MM.1S (cell line): Measurements from ENCODE around the gene SEL1L3.
A peak's percentile ranks its signal among the peaks of the same experiment; 100 is the strongest.

Source experiments
- DNase-seq: peaks from one replicate; pipeline ENCODE4 v3.0.0-alpha.2; 2015
- H2AFZ ChIP-seq: fragments of 300-600 bp; sonication (generic); 2 replicates; pipeline ENCODE4 v1.6.0; 2016; ENCODE audit warnings: antibody characterized with exemption, low read length
- H3F3A ChIP-seq: fragments of 300-600 bp; sonication (generic); 2 replicates; pipeline ENCODE4 v1.6.1; 2016; ENCODE audit warnings: mild to moderate bottlenecking, antibody characterized with exemption, low read length, moderate library complexity, mixed read lengths; ENCODE audit not compliant: insufficient read depth
- H3K27ac ChIP-seq: fragments of 300-600 bp; sonication (generic); 2 replicates; pipeline ENCODE4 v1.5.1; 2016; ENCODE audit warnings: mild to moderate bottlenecking, low read length
- H3K27me3 ChIP-seq: fragments of 300-600 bp; sonication (generic); replicated peaks from 2 replicates; pipeline ENCODE4 v1.6.0; 2016; ENCODE audit warnings: low read length; ENCODE audit not compliant: insufficient read depth
- H3K36me3 ChIP-seq: fragments of 300-600 bp; sonication (generic); replicated peaks from 2 replicates; pipeline ENCODE4 v1.6.1; 2016; ENCODE audit warnings: mild to moderate bottlenecking, low read length, mixed read lengths; ENCODE audit not compliant: insufficient read depth
- H3K4me1 ChIP-seq: fragments of 300-600 bp; sonication (generic); 2 replicates; pipeline ENCODE4 v1.6.1; 2016; ENCODE audit warnings: low read length, mixed read lengths
- H3K4me2 ChIP-seq: fragments of 300-600 bp; sonication (generic); 2 replicates; pipeline ENCODE4 v1.6.0; 2016; ENCODE audit warnings: low read depth, low read length
- H3K4me3 ChIP-seq: fragments of 300-600 bp; sonication (generic); 2 replicates; pipeline ENCODE4 v1.5.1; 2016; ENCODE audit warnings: low read length, mixed read lengths
- H3K79me2 ChIP-seq: fragments of 300-600 bp; sonication (generic); 2 replicates; pipeline ENCODE4 v1.6.1; 2016; ENCODE audit warnings: mixed run types, low read length, mixed read lengths
- H3K9ac ChIP-seq: fragments of 300-600 bp; sonication (generic); 2 replicates; pipeline ENCODE4 v1.6.1; 2016; ENCODE audit warnings: low read length, mixed read lengths
- H3K9me2 ChIP-seq: fragments of 300-600 bp; sonication (generic); replicated peaks from 2 replicates; pipeline ENCODE4 v1.6.1; 2016; ENCODE audit warnings: mild to moderate bottlenecking, low read length, mixed read lengths; ENCODE audit not compliant: insufficient read depth
- H3K9me3 ChIP-seq: fragments of 300-600 bp; sonication (generic); replicated peaks from 2 replicates; pipeline ENCODE4 v1.6.1; 2016; ENCODE audit warnings: mild to moderate bottlenecking, low read length, mixed read lengths; ENCODE audit not compliant: insufficient read depth
- H4K20me1 ChIP-seq: fragments of 300-600 bp; sonication (generic); 2 replicates; pipeline ENCODE4 v1.6.1; 2016; ENCODE audit warnings: mild to moderate bottlenecking, low read length, moderate library complexity, mixed read lengths; ENCODE audit not compliant: insufficient read depth
- CTCF ChIP-seq: fragments of 300-600 bp; sonication (generic); IDR thresholded peaks from 2 replicates; pipeline ENCODE4 v1.5.1; 2016; ENCODE audit warnings: antibody characterized with exemption, low read length, mixed read lengths
- EZH2 ChIP-seq: fragments of 300-600 bp; sonication (generic); optimal IDR thresholded peaks from 2 replicates; pipeline ENCODE3; 2017; ENCODE audit warnings: low read depth, mild to moderate bottlenecking, antibody characterized with exemption, low read length, mixed read lengths
- EZH2phosphoT487 ChIP-seq: fragments of 300-600 bp; sonication (generic); IDR thresholded peaks from 2 replicates; pipeline ENCODE4 v1.6.1; 2018; ENCODE audit warnings: antibody characterized with exemption, low read length

The SEL1L3 gene

GRCh38 chr4:25874655-25875054 lies 11.9 kb upstream of the SEL1L3 start:
- peaks cover 25% of the 10 kb centered on the region for H3F3A ChIP-seq
- DNase-seq = no peak
- no peaks in the 10 kb centered on the region for H3K9me3 ChIP-seq

GRCh38 chr4:25873632-25874129 lies 10.9 kb upstream of the SEL1L3 start:
- Histone ChIP-seq H3K9me2 (no peaks in the 10 kb centered on the region), H3K4me3 (no peak overlapping the region), H3K27ac (no peak overlapping the region), H3K36me3 (no peaks in the 10 kb centered on the region), H3K4me1 (peaks cover 67% of the 10 kb centered on the region), H3K27me3 (no peaks in the 10 kb centered on the region), H3K79me2 (no peaks in the 10 kb centered on the region), H3K9ac (no peak overlapping the region), H3K9me3 (no peaks in the 10 kb centered on the region), H3K4me2 (no peak overlapping the region), H3F3A (peaks cover 25% of the 10 kb centered on the region), H4K20me1 (no peaks in the 10 kb centered on the region), H2AFZ (no peak overlapping the region)
- TF ChIP-seq EZH2phosphoT487 (no peak), EZH2 (no peak), CTCF (no peak)
- DNase-seq = no peak

More at GRCh38 chr4:25874655-25875054, 11.9 kb upstream of the SEL1L3 start:
- Histone ChIP-seq H3K4me1 (peaks cover 68% of the 10 kb centered on the region), H3K9ac (peak overlapping the region; percentile 28; the same call in 1 of the 2 replicates), H3K9me2 (no peaks in the 10 kb centered on the region), H3K36me3 (no peaks in the 10 kb centered on the region), H2AFZ (peak overlapping the region; percentile 66; the same call in 1 of the 2 replicates), H3K4me2 (peak overlapping the region; percentile 53), H4K20me1 (no peaks in the 10 kb centered on the region), H3K27ac (peak overlapping the region; percentile 87), H3K4me3 (no peak overlapping the region), H3K27me3 (no peaks in the 10 kb centered on the region), H3K79me2 (no peaks in the 10 kb centered on the region)
- no peak for TF ChIP-seq EZH2
- TF ChIP-seq CTCF = no peak
- no peak for TF ChIP-seq EZH2phosphoT487

DNA sequence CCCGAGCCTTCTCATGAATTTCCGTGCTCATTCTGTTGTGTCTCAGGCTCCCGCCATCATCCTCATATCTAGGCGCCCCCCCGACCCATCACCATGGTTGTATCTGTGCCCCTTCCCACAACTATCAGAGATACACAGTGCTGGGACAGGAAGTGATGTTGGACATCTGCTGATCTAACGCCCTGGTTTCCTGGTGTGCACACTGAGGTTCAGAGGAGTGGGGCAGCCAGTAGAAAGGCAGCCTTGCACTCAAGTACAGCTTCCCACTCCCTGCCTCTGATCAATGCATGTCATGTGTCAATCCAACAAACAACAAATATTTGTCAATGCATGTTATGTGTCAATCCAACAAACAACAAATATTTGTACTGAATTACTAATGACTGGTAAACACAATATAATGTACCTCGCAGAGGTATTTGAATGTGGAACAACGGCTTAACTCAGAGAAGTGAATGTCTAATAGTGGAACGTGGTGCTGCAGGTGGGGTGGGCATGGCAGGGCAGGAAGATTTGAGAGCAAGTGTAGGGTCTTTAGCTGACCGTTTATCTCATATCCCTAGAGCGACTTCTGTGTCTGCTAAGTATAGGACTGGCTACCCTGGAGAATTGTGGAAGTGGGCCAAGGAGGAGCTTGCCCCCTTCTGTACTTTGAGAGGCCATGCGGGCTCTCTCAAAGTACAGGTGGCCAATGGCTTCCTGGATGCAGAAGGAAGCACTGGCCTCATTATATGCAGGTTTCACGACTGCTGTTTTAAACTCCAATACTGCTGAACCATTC lies 10.3 kb upstream of the SEL1L3 start:
- DNase-seq = no peak
- no peaks in the 10 kb centered on the region for H3K36me3 ChIP-seq
- no peak overlapping the region for H2AFZ ChIP-seq
- no peak overlapping the region for H3K4me2 ChIP-seq
- no peak overlapping the region for H3K27ac ChIP-seq
- H3K27me3 ChIP-seq = no peaks in the 10 kb centered on the region
- H3F3A ChIP-seq = peaks cover 20% of the 10 kb centered on the region
- no peaks in the 10 kb centered on the region for H4K20me1 ChIP-seq
- H3K4me1 ChIP-seq = peaks cover 60% of the 10 kb centered on the region
- no peak overlapping the region for H3K4me3 ChIP-seq
- no peak for TF ChIP-seq EZH2
- no peak for TF ChIP-seq CTCF
- TF ChIP-seq EZH2phosphoT487 = no peak
- H3K9me3 ChIP-seq = no peaks in the 10 kb centered on the region
- no peaks in the 10 kb centered on the region for H3K79me2 ChIP-seq
- no peak overlapping the region for H3K9ac ChIP-seq
- no peaks in the 10 kb centered on the region for H3K9me2 ChIP-seq
